ENCODE data around the gene UTS2R.

- no peak for TF ChIP-seq CTCF (IDR thresholded peaks at IDR 0.05; ENCODE audit: borderline replicate concordance, extremely low read depth, low read length, poor library complexity, severe bottlenecking)
- TF ChIP-seq EZH2 (IDR thresholded peaks at IDR 0.05; ENCODE audit: borderline replicate concordance, low read depth, low read length, severe bottlenecking), result no peak
Measured at GRCh38 chr17:82338858-82339633, 32.5 kb upstream of the UTS2R start.

Data from DND-41 (cell line).